Spleen (tissue), 11 donors: Measurements from ENCODE around the gene SNX21. TPM values are rescaled to one million over a fixed set of nuclear protein-coding genes. Genes with fewer than 3 reads are reported as not detected.

Experiments used
- DNase-seq: peaks from one replicate; pipeline ENCODE4 v3.0.0-alpha.2; 2020
- H3K27ac ChIP-seq, 8 donors: fragments of 200-600 bp; sonication (generic) in 7 of 8; 1 replicate in 4 of 8; 2 replicates in 4 of 8; pipeline versions ENCODE4 v1.5.0 to v1.8.0; 2016 to 2021; ENCODE audit warnings: inconsistent platforms in 4 of 8, mild to moderate bottlenecking in 4 of 8, moderate library complexity in 1 of 8
- H3K27me3 ChIP-seq, 7 donors: fragments of 200-600 bp; sonication (generic) in 6 of 7; replicated peaks in 1 of 7; 1 replicate in 4 of 7; 2 replicates in 3 of 7; pipeline versions ENCODE4 v1.5.0 to v1.8.0; 2016 to 2021; ENCODE audit warnings: inconsistent platforms in 3 of 7, mild to moderate bottlenecking in 1 of 7
- H3K36me3 ChIP-seq, 6 donors: fragments of 200-600 bp; sonication (generic) in 5 of 6; 1 replicate in 4 of 6; 2 replicates in 2 of 6; pipeline versions ENCODE4 v1.5.0 to v1.8.0; 2016 to 2021; ENCODE audit warnings: inconsistent platforms in 2 of 6
- H3K4me1 ChIP-seq, 6 donors: fragments of 200-600 bp; sonication (generic) in 5 of 6; 1 replicate in 3 of 6; 2 replicates in 3 of 6; pipeline versions ENCODE4 v1.5.0 to v1.8.0; 2016 to 2021; ENCODE audit warnings: inconsistent platforms in 3 of 6
- H3K4me3 ChIP-seq, 8 donors: fragments of 200-600 bp; sonication (generic) in 7 of 8; 1 replicate in 4 of 8; 2 replicates in 4 of 8; pipeline versions ENCODE4 v1.5.0 to v1.8.0; 2016 to 2021; ENCODE audit warnings: inconsistent platforms in 4 of 8, mild to moderate bottlenecking in 4 of 8, moderate library complexity in 2 of 8
- H3K9me3 ChIP-seq, 8 donors: fragments of 200-600 bp; sonication (generic) in 7 of 8; 1 replicate in 4 of 8; 2 replicates in 4 of 8; pipeline versions ENCODE4 v1.5.0 to v1.8.0; 2016 to 2021; ENCODE audit warnings: inconsistent platforms in 4 of 8
- POLR2A ChIP-seq, 3 donors: fragments of 450-650 bp; IDR thresholded peaks; one replicate each; pipeline ENCODE4 v1.5.1; 2017; ENCODE audit warnings: antibody characterized with exemption in 3 of 3, mild to moderate bottlenecking in 1 of 3
- POLR2AphosphoS5 ChIP-seq, 3 donors: sonication (generic); formaldehyde crosslinking; IDR thresholded peaks; one replicate each; pipeline ENCODE4 v1.5.1; 2017; ENCODE audit warnings: antibody characterized with exemption in 3 of 3
- WGBS, 5 donors: extraction: QIAGEN DNeasy Blood & Tissue Kit in 3 of 5; methylation state at CpG; one replicate each; pipeline versions ENCODE4 v1.1.5 to v1.1.7; 2013 to 2018; 5-methylcytosine and 5-hydroxymethylcytosine counted together
- intact Hi-C: fragments of 100-400 bp; cut with DNase I; formaldehyde crosslinking; loops from one replicate; pipeline ENCODE4 v1.15.0; 2023; ENCODE audit warnings: low total_unique reads
- polyA plus RNA-seq, 3 donors: library from polyadenylated mRNA; stranded (reverse); fragments of 200-250 nt; gene quantifications; one replicate each; pipeline ENCODE4 v1.2.1, GENCODE V29; 2013
- total RNA-seq, 7 donors: library from RNA; depleted of rRNA in 3 of 7; stranded (reverse); fragments of >200 nt in 3 of 7; fragmentation: NEBNext Ultra II Directional in 4 of 7; extraction: Animal tissue kit (Norgen Biotek cat#: 25700) in 4 of 7; gene quantifications; one replicate each; pipeline versions ENCODE4 v1.1.0 to v1.2.1, GENCODE V29; 2016 to 2021
- TF ChIP-seq, protein P1 (sequence below), 11 experiments: fragments of 200-600 bp in 7 of 11; fragments of 450-650 bp in 4 of 11; sonication (generic) in 4 of 11; IDR thresholded peaks in 8 of 11; conservative IDR thresholded peaks in 3 of 11; 1 replicate in 7 of 11; 2 replicates in 4 of 11; pipeline versions ENCODE4 v1.4.0 to v1.8.0; 2016 to 2021; ENCODE audit warnings: antibody characterized with exemption in 11 of 11, inconsistent platforms in 4 of 11, mild to moderate bottlenecking in 1 of 11
- donor health status: healthy with polysubstance abuse.
- donor health status: DM: no; HTN: no; CAD: no; lungs with moderate emphysema.
- donor health status: DM: no; HTN: no; CAD: no.
- donor health status: Bipolar disorder and iron deficiency.
- donor health status: healthy.
- donor health status: DM: no; HTN: no; CAD: no.
- donor health status: DM: yes; HTN: yes; CAD: no.

Gene SNX21
- total and polyA plus RNA-seq, 10 donors, result 6.3 to 32.4 (median 17.2) TPM

DNA sequence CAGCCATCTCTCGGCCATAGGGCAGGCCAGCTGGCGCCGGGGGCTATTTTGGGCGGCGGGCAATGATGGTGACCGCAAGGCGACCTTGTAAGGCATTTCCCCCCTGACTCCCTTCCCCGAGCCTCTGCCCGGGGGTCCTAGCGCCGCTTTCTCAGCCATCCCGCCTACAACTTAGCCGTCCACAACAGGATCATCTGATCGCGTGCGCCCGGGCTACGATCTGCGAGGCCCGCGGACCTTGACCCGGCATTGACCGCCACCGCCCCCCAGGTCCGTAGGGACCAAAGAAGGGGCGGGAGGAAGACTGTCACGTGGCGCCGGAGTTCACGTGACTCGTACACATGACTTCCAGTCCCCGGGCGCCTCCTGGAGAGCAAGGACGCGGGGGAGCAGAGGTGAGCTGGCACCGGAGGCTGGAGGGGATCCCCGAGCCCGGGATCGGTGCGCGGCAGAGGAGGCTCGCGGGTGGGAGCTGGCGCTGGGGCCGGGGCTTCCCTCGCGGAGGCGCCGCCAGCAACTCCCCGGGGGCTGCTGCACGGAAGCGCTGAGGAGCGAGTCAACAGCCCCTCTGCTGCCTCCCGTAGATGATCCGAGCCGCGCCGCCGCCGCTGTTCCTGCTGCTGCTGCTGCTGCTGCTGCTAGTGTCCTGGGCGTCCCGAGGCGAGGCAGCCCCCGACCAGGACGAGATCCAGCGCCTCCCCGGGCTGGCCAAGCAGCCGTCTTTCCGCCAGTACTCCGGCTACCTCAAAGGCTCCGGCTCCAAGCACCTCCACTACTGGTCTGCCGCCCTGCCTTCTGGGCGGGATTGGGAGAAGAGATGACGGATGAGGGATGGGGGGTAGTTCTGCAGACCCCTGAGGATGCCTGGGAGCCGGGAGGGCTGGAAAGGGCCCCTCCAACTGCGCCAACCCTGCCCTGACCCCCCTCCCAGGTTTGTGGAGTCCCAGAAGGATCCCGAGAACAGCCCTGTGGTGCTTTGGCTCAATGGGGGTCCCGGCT is 57.7 kb downstream of the SNX21 start, which contains the start of the genes CTSA and NEURL2:
CTSA (plus strand) TSS at position 351 of the 999 bp plus-strand sequence; CDS start at position 585, 234 bp downstream.
NEURL2 (minus strand) TSS at position 224 of the 999 bp plus-strand sequence; CDS start at position 7, 217 bp downstream.
- 1 to 2% (median 1%) methylated on average over 51 to 78 of the region's 78 CpGs for WGBS, 5 donors
- intact Hi-C loops, result no loop called here
- peak within 1 kb of the TSS; percentile 72 to 98 (median 89) for H3K4me3 ChIP-seq
- no peaks in the 10 kb centered on the region for H3K27me3 ChIP-seq
- peak; percentile 97 for DNase-seq
- H3K36me3 ChIP-seq, result peaks cover 0 to 66% (median 34%) of the 10 kb centered on the region in 6 donors
- no peaks in the 10 kb centered on the region for H3K9me3 ChIP-seq
- H3K4me1 ChIP-seq, result peaks cover 30 to 66% (median 52%) of the 10 kb centered on the region in 6 donors
- peak within 1 kb of the TSS; percentile 72 to 90 (median 86) for H3K27ac ChIP-seq
- TF ChIP-seq POLR2A (IDR thresholded peaks at IDR 0.05) (peak in 2 of 3 donors; percentile 19 to 39), POLR2AphosphoS5 (IDR thresholded peaks at IDR 0.05) (peak; percentile 94 to 96 (median 95))
- TF ChIP-seq, protein P1, sequence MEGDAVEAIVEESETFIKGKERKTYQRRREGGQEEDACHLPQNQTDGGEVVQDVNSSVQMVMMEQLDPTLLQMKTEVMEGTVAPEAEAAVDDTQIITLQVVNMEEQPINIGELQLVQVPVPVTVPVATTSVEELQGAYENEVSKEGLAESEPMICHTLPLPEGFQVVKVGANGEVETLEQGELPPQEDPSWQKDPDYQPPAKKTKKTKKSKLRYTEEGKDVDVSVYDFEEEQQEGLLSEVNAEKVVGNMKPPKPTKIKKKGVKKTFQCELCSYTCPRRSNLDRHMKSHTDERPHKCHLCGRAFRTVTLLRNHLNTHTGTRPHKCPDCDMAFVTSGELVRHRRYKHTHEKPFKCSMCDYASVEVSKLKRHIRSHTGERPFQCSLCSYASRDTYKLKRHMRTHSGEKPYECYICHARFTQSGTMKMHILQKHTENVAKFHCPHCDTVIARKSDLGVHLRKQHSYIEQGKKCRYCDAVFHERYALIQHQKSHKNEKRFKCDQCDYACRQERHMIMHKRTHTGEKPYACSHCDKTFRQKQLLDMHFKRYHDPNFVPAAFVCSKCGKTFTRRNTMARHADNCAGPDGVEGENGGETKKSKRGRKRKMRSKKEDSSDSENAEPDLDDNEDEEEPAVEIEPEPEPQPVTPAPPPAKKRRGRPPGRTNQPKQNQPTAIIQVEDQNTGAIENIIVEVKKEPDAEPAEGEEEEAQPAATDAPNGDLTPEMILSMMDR (IDR thresholded peaks at IDR 0.05 in 8 of 11, conservative IDR thresholded peaks at IDR 0.05 in 3 of 11), result peak in 2 of 11 experiments; percentile 16 to 23

DNA sequence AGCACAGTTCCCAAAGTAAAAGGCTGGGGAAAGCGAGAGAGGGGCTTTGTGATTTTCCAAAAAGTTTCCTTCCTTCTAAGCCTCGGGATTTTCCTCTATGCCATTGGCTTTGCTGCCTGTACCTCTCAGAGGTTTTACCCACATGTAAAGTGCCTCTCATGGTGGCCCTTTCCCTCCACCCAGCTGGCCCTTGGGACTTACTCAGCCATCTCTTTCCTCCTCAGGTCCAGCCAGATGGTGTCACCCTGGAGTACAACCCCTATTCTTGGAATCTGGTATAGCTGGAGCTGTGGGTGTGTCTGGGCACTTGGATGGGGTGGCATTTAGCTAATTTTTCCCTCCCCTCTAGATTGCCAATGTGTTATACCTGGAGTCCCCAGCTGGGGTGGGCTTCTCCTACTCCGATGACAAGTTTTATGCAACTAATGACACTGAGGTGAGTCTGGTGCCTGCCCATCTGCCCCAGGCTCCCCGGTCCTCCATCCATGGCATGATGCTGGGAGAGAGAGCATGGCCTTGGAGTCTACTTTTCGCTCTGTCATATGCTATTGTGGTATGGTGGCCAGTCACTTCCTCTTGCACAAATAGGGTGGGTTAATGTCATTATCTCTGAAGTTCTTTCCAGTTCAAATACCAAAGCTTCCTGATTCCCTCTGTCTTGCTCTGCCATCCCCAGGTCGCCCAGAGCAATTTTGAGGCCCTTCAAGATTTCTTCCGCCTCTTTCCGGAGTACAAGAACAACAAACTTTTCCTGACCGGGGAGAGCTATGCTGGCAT is 58.6 kb downstream of the SNX21 start:
- Histone ChIP-seq H3K4me3 (peak overlapping the region; percentile 72 to 98 (median 89)), H3K27me3 (no peaks in the 10 kb centered on the region), H3K4me1 (peaks cover 30 to 65% (median 51%) of the 10 kb centered on the region in 6 donors), H3K9me3 (no peaks in the 10 kb centered on the region), H3K36me3 (peaks cover 0 to 66% (median 34%) of the 10 kb centered on the region in 6 donors), H3K27ac (peak overlapping the region in 7 of 8 donors; percentile 72 to 90 (median 87))
- WGBS, 5 donors, result 63 to 81% (median 64%) methylated on average over 9 of the region's 9 CpGs
- intact Hi-C loops, result no loop called here
- DNase-seq, result no peak
- TF ChIP-seq, protein P1 (IDR thresholded peaks at IDR 0.05 in 8 of 11, conservative IDR thresholded peaks at IDR 0.05 in 3 of 11), result no peak
- TF ChIP-seq POLR2AphosphoS5 (IDR thresholded peaks at IDR 0.05) (peak in 1 of 3 donors; percentile 49), POLR2A (IDR thresholded peaks at IDR 0.05) (peak in 1 of 3 donors; percentile 9)

Other genes with a start within 250 kb of the SNX21 start
- not detected for gene WFDC10A, start 204.1 kb upstream of the SNX21 start, total RNA-seq
- not detected for gene WFDC10A, start 204.1 kb upstream of the SNX21 start, polyA plus RNA-seq
- gene WFDC9, start 202.5 kb upstream of the SNX21 start, total RNA-seq, result not detected
- not detected for gene WFDC9, start 202.5 kb upstream of the SNX21 start, polyA plus RNA-seq
- not detected for gene WFDC11, start 163.6 kb upstream of the SNX21 start, total RNA-seq
- not detected for gene WFDC11, start 163.6 kb upstream of the SNX21 start, polyA plus RNA-seq
- not detected for gene WFDC13, start 131.8 kb upstream of the SNX21 start, total RNA-seq
- gene WFDC13, start 131.8 kb upstream of the SNX21 start, polyA plus RNA-seq, result not detected
- gene WFDC10B, start 128.8 kb upstream of the SNX21 start, total RNA-seq, result not detected
- gene WFDC10B, start 128.8 kb upstream of the SNX21 start, polyA plus RNA-seq, result not detected
- gene SPINT4, start 111.5 kb upstream of the SNX21 start, total RNA-seq, result not detected
- not detected for gene SPINT4, start 111.5 kb upstream of the SNX21 start, polyA plus RNA-seq
- gene WFDC3, start 41.9 kb upstream of the SNX21 start, total RNA-seq, result not detected
- gene WFDC3, start 41.9 kb upstream of the SNX21 start, polyA plus RNA-seq, result 1 to 10 TPM in 1 of 3 donors, under 1 TPM in 2; 0.70 to 1.2 (median 0.89) TPM
- 10 to 100 TPM; 21.0 to 39.3 (median 29.6) TPM for gene DNTTIP1, start 41.8 kb upstream of the SNX21 start, total RNA-seq
- 10 to 100 TPM; 31.8 to 34.7 (median 32.5) TPM for gene DNTTIP1, start 41.8 kb upstream of the SNX21 start, polyA plus RNA-seq
- 10 to 100 TPM in 4 of 7 donors, 1 to 10 TPM in 3; 3.0 to 22.2 (median 12.3) TPM for gene UBE2C, start 21.2 kb upstream of the SNX21 start, total RNA-seq
- gene UBE2C, start 21.2 kb upstream of the SNX21 start, polyA plus RNA-seq, result 10 to 100 TPM; 11.4 to 56.4 (median 19.7) TPM
- gene TNNC2, start 6.5 kb upstream of the SNX21 start, total RNA-seq, result under 1 TPM in 2 of 7 donors, not detected in 5; 0.54 to 0.89 TPM
- 1 to 10 TPM; 1.4 to 3.4 (median 1.9) TPM for gene TNNC2, start 6.5 kb upstream of the SNX21 start, polyA plus RNA-seq
- 10 to 100 TPM; 19.4 to 37.4 (median 24.7) TPM for gene ACOT8, start 23.6 kb downstream of the SNX21 start, total RNA-seq
- gene ACOT8, start 23.6 kb downstream of the SNX21 start, polyA plus RNA-seq, result 10 to 100 TPM; 28.1 to 36.7 (median 34.2) TPM
- gene ZSWIM3, start 23.8 kb downstream of the SNX21 start, total RNA-seq, result 1 to 10 TPM; 4.4 to 7.1 (median 5.4) TPM
- 1 to 10 TPM; 3.1 to 4.2 (median 3.5) TPM for gene ZSWIM3, start 23.8 kb downstream of the SNX21 start, polyA plus RNA-seq
- gene ZSWIM1, start 47.4 kb downstream of the SNX21 start, total RNA-seq, result 10 to 100 TPM in 6 of 7 donors, 1 to 10 TPM in 1; 8.5 to 16.1 (median 11.1) TPM
- 1 to 10 TPM; 3.7 to 5.5 (median 3.9) TPM for gene ZSWIM1, start 47.4 kb downstream of the SNX21 start, polyA plus RNA-seq
- 10 to 100 TPM in 1 of 7 donors, 1 to 10 TPM in 6; 1.5 to 11.5 (median 4.0) TPM for gene SPATA25, start 53.8 kb downstream of the SNX21 start, total RNA-seq
- gene SPATA25, start 53.8 kb downstream of the SNX21 start, polyA plus RNA-seq, result 1 to 10 TPM in 1 of 3 donors, under 1 TPM in 2; 0.41 to 3.1 (median 0.46) TPM
- gene NEURL2, start 57.4 kb downstream of the SNX21 start, total RNA-seq, result 10 to 100 TPM in 2 of 7 donors, 1 to 10 TPM in 5; 3.3 to 19.4 (median 6.4) TPM
- 1 to 10 TPM; 2.7 to 4.4 (median 3.5) TPM for gene NEURL2, start 57.4 kb downstream of the SNX21 start, polyA plus RNA-seq
- gene CTSA, start 57.5 kb downstream of the SNX21 start, total RNA-seq, result 100 to 1,000 TPM; 162 to 203 (median 183) TPM
- 100 to 1,000 TPM in 1 of 3 donors, 10 to 100 TPM in 2; 56.6 to 105 (median 65.8) TPM for gene CTSA, start 57.5 kb downstream of the SNX21 start, polyA plus RNA-seq
- gene PLTP, start 78.4 kb downstream of the SNX21 start, total RNA-seq, result 100 to 1,000 TPM in 2 of 7 donors, 10 to 100 TPM in 5; 19.2 to 430 (median 46.7) TPM
- gene PLTP, start 78.4 kb downstream of the SNX21 start, polyA plus RNA-seq, result 10 to 100 TPM in 2 of 3 donors, 1 to 10 TPM in 1; 7.5 to 58.2 (median 16.7) TPM
- 10 to 100 TPM; 41.2 to 61.9 (median 52.4) TPM for gene PCIF1, start 100.9 kb downstream of the SNX21 start, total RNA-seq
- 10 to 100 TPM; 25.1 to 33.8 (median 31.0) TPM for gene PCIF1, start 100.9 kb downstream of the SNX21 start, polyA plus RNA-seq
- 10 to 100 TPM; 25.9 to 46.3 (median 33.8) TPM for gene ZNF335, start 138.4 kb downstream of the SNX21 start, total RNA-seq
- gene ZNF335, start 138.4 kb downstream of the SNX21 start, polyA plus RNA-seq, result 10 to 100 TPM in 2 of 3 donors, 1 to 10 TPM in 1; 8.2 to 17.9 (median 17.8) TPM
- 100 to 1,000 TPM in 5 of 7 donors, 10 to 100 TPM in 2; 75.2 to 295 (median 168) TPM for gene MMP9, start 175.1 kb downstream of the SNX21 start, total RNA-seq
- 10 to 100 TPM; 33.3 to 49.7 (median 37.1) TPM for gene MMP9, start 175.1 kb downstream of the SNX21 start, polyA plus RNA-seq
- 1 to 10 TPM in 5 of 7 donors, under 1 TPM in 2; 0.20 to 4.0 (median 2.5) TPM for gene SLC12A5, start 195.4 kb downstream of the SNX21 start, total RNA-seq
- 1 to 10 TPM; 1.8 to 8.7 (median 4.1) TPM for gene SLC12A5, start 195.4 kb downstream of the SNX21 start, polyA plus RNA-seq